HL-60 (cell line): ENCODE measurements around the gene GRK2.

Experiments
- GABPA ChIP-seq: IDR thresholded peaks from 2 replicates; pipeline ENCODE4 v1.6.1; 2012; ENCODE audit warnings: low read depth
- REST ChIP-seq: IDR thresholded peaks from 2 replicates; pipeline ENCODE4 v1.6.1; 2012; ENCODE audit warnings: low read depth; ENCODE audit not compliant: insufficient replicate concordance
- TF ChIP-seq, protein P1 (sequence below): IDR thresholded peaks from one replicate; pipeline ENCODE4 v1.5.1; 2011; ENCODE audit warnings: low read length, control low read depth, inconsistent platforms; ENCODE audit not compliant: insufficient read depth

DNA sequence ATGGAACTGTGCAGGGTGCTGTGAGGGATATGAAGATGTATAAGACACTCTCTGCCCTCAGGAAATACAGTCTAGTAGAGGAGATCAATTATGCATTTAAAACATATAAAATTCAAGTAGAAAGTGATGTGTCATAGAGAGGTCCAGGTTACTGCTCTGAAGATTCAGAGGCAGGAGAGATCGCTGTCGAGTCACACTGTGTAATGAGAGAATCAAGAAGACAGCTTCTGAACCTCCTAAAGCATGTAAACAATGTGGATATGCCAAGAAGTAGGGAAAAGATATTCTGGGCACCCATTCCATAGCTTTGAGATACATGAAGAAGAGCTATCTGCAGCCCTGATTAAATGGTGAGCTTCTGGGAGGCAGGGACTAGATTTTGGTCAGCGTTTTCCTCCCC, 53.7 kb downstream of the GRK2 start:
- TF ChIP-seq, protein P1, sequence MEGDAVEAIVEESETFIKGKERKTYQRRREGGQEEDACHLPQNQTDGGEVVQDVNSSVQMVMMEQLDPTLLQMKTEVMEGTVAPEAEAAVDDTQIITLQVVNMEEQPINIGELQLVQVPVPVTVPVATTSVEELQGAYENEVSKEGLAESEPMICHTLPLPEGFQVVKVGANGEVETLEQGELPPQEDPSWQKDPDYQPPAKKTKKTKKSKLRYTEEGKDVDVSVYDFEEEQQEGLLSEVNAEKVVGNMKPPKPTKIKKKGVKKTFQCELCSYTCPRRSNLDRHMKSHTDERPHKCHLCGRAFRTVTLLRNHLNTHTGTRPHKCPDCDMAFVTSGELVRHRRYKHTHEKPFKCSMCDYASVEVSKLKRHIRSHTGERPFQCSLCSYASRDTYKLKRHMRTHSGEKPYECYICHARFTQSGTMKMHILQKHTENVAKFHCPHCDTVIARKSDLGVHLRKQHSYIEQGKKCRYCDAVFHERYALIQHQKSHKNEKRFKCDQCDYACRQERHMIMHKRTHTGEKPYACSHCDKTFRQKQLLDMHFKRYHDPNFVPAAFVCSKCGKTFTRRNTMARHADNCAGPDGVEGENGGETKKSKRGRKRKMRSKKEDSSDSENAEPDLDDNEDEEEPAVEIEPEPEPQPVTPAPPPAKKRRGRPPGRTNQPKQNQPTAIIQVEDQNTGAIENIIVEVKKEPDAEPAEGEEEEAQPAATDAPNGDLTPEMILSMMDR, result no peak
- no peak for TF ChIP-seq GABPA
- TF ChIP-seq REST, result no peak
